ENCODE measurements around the gene SRSF12.
"Not testable (repeated sequence)": the region's sequence is repeated elsewhere in the genome, so short reads cannot be mapped to it uniquely, and the experiment has no call there.

SRSF12 gene

DNA sequence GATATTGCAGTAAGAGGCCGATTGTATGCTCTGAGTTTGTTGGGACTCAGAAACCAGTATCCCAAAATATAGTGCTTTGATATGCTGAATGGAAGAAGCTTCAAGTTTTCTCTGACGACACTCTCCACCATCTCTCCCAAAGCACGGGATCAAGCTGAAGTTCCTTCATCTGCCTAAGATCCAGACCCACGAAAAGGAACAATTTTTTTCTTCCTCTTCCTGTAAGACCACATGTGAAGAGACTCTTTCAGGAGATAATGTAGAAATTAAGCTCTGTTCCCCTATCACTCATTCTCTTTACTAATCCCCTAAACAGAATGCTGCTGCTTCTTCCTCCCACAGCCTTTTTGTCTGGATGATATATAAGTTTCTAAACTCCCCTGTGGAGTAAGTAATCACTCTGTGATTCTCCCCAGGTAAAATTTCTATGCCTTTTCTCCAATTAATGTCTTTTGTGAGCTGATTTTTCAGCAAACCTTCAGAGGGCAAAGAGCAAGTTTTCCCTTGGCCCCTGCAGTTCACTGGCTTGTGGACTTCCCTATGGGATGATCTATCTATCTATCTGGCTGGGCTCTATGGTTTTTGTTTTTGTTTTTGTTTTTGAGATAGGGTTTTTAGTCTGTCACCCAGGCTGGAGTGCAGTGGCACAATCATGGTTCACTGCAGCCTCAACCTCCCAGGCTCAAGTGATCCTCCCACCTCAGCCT lies 50.8 kb downstream of the SRSF12 start:
- no peak for DNase-seq
- in situ Hi-C loops (cut with HindIII; ENCODE audit: low pct_ligation_motif_present, low sequenced_read_pairs): no loop called here
- no peaks in the 10 kb centered on the region for H3K27me3 ChIP-seq (replicated peaks)

DNA sequence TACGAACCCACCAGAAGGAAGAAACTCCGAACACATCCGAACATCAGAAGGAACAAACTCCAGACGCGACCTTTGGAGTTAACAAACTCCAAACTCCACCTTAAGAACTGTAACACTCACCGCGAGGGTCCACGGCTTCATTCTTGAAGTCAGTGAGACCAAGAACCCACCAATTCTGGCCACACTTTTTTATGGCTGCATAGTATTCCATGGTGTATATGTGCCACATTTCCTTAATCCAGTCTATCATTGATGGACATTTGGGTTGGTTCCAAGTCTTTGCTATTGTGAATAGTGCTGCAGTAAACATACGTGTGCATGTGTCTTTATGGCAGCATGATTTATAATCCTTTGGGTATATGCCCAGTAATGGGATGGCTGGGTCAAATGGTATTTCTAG lies 51.8 kb downstream of the SRSF12 start:
- DNase-seq; H3K36me3 ChIP-seq (replicated peaks); H3K27ac ChIP-seq; in situ Hi-C loops (cut with HindIII; ENCODE audit: low pct_ligation_motif_present, low sequenced_read_pairs); H3K27me3 ChIP-seq (replicated peaks); H3K4me3 ChIP-seq (ENCODE audit: low read depth, low read length): not testable (repeated sequence)

More for the DNA sequence above, 50.8 kb downstream of the SRSF12 start:
- TF ChIP-seq, protein P1, sequence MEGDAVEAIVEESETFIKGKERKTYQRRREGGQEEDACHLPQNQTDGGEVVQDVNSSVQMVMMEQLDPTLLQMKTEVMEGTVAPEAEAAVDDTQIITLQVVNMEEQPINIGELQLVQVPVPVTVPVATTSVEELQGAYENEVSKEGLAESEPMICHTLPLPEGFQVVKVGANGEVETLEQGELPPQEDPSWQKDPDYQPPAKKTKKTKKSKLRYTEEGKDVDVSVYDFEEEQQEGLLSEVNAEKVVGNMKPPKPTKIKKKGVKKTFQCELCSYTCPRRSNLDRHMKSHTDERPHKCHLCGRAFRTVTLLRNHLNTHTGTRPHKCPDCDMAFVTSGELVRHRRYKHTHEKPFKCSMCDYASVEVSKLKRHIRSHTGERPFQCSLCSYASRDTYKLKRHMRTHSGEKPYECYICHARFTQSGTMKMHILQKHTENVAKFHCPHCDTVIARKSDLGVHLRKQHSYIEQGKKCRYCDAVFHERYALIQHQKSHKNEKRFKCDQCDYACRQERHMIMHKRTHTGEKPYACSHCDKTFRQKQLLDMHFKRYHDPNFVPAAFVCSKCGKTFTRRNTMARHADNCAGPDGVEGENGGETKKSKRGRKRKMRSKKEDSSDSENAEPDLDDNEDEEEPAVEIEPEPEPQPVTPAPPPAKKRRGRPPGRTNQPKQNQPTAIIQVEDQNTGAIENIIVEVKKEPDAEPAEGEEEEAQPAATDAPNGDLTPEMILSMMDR (IDR thresholded peaks at IDR 0.05; ENCODE audit: low read depth, low read length, missing control alignments): no peak
- H3K4me3 ChIP-seq (ENCODE audit: low read depth, low read length): no peak overlapping the region
- no peaks in the 10 kb centered on the region for H3K36me3 ChIP-seq (replicated peaks)
- H3K27ac ChIP-seq: no peak overlapping the region

GRCh38 chr6:89064931-89065330 lies 52.9 kb downstream of the SRSF12 start:
- H3K27ac ChIP-seq; H3K27me3 ChIP-seq (replicated peaks); H3K36me3 ChIP-seq (replicated peaks); DNase-seq; in situ Hi-C loops (cut with HindIII; ENCODE audit: low pct_ligation_motif_present, low sequenced_read_pairs); H3K4me3 ChIP-seq (ENCODE audit: low read depth, low read length): not testable (repeated sequence)

- no peak for DNase-seq
- in situ Hi-C loops (cut with HindIII; ENCODE audit: low pct_ligation_motif_present, low sequenced_read_pairs): no loop called here
- Histone ChIP-seq H3K27ac (no peak overlapping the region), H3K36me3 (replicated peaks) (no peaks in the 10 kb centered on the region), H3K4me3 (ENCODE audit: low read depth, low read length) (no peak overlapping the region), H3K27me3 (replicated peaks) (no peaks in the 10 kb centered on the region)
- TF ChIP-seq, protein P1 (IDR thresholded peaks at IDR 0.05; ENCODE audit: low read depth, low read length, missing control alignments): no peak
Observed at GRCh38 chr6:89063881-89064280, 54.0 kb downstream of the SRSF12 start.

GRCh38 chr6:89059227-89059626 lies 58.6 kb downstream of the SRSF12 start:
- TF ChIP-seq, protein P1 (IDR thresholded peaks at IDR 0.05; ENCODE audit: low read depth, low read length, missing control alignments): no peak
- Histone ChIP-seq H3K36me3 (replicated peaks) (no peaks in the 10 kb centered on the region), H3K4me3 (ENCODE audit: low read depth, low read length) (no peak overlapping the region), H3K27me3 (replicated peaks) (no peaks in the 10 kb centered on the region), H3K27ac (no peak overlapping the region)
- DNase-seq: no peak
- in situ Hi-C loops (cut with HindIII; ENCODE audit: low pct_ligation_motif_present, low sequenced_read_pairs): no loop called here

DNA sequence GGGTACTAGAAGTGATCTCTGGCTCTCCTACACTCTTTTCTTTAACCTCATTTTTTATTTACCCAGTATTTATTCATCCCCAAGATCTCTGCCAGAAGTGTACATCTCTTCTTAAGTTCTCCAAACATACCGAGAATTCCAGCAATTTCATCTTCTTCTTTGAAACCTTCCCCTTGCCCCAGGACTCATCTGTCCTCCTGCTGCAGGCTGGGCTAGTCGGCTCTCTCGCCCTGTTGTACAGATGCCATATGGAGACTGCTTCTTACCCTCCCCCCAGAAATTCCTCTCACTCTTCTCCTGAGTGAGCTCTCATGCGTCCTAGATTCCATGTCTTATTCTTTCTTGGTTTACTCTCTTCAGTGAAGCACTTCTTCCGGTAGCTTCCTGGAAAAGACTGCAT lies 59.2 kb downstream of the SRSF12 start:
- no peaks in the 10 kb centered on the region for H3K36me3 ChIP-seq (replicated peaks)

More for the DNA sequence above, 59.2 kb downstream of the SRSF12 start:
- no peak overlapping the region for H3K27ac ChIP-seq
- TF ChIP-seq, protein P1 (IDR thresholded peaks at IDR 0.05; ENCODE audit: low read depth, low read length, missing control alignments): no peak
- DNase-seq: no peak
- H3K27me3 ChIP-seq (replicated peaks): no peaks in the 10 kb centered on the region
- in situ Hi-C loops (cut with HindIII; ENCODE audit: low pct_ligation_motif_present, low sequenced_read_pairs): no loop called here
- H3K4me3 ChIP-seq (ENCODE audit: low read depth, low read length): no peak overlapping the region

All from brain microvascular endothelial cell (primary cell).